ENCODE results near the gene ZNF442.

- TF ChIP-seq CTCF (IDR thresholded peaks at IDR 0.05 in 2 of 3, conservative IDR thresholded peaks at IDR 0.05 in 1 of 3; ENCODE audit: control insufficient read depth in 2 of 3, extremely low read depth in 1 of 3, insufficient read depth in 1 of 3, low read depth in 3 of 3, low read length in 3 of 3) (no peak), EZH2 (IDR thresholded peaks at IDR 0.05; ENCODE audit: borderline replicate concordance, control insufficient read depth, low read depth, low read length) (no peak), ZNF24 (IDR thresholded peaks at IDR 0.05) (no peak)
Measured at GRCh38 chr19:12333162-12334159, 32.0 kb downstream of the ZNF442 start, which contains the start of gene ZNF563.

Measured in GM12878 (cell line).